GM12878 (cell line): ENCODE results near the gene EPB41L1. TPM values are rescaled to one million over a fixed set of nuclear protein-coding genes. Genes with fewer than 3 reads are reported as not detected.

Experiments
- ATAC-seq: fragments of 200-7000 bp; cut with Tn5 transposase; 3 replicates; pipeline ENCODE4 v1.9.1; 2020; ENCODE audit warnings: mild to moderate bottlenecking, moderate library complexity
- BruUV-seq: library from RNA; stranded (reverse); fragments of 400-500 nt; replicated peaks from 2 replicates; lab custom pipeline; 2021; lab: Mats Ljungman, UMichigan
- CTCF ChIA-PET: fragments of 300-600 bp; sonication (Branson Sonifier 250); formaldehyde crosslinking; extraction: SDS; loops from one replicate; lab custom pipeline; 2021; ENCODE audit warnings: inconsistent platforms; lab: Yijun Ruan, JAX
- POLR2A ChIA-PET: fragments of 350-600 bp; formaldehyde crosslinking; extraction: SDS; loops from one replicate; lab custom pipeline; 2021; ENCODE audit warnings: inconsistent platforms; lab: Charles Lee
- RAD21 ChIA-PET: fragments of 300-600 bp; sonication (Branson Sonifier 250); formaldehyde crosslinking; loops from one replicate; lab custom pipeline; 2023; ENCODE audit warnings: antibody characterized with exemption; ENCODE audit not compliant: unreplicated experiment; lab: Charles Lee
- SMC1A ChIA-PET: fragments of 300-600 bp; sonication (Branson Sonifier 250); formaldehyde crosslinking; loops from one replicate; lab custom pipeline; 2023; ENCODE audit not compliant: unreplicated experiment, uncharacterized antibody; lab: Charles Lee
- DNase-seq: peaks from one replicate; pipeline ENCODE4 v3.0.0-alpha.2; 2011; ENCODE audit warnings: low read depth, low spot score
- FAIRE-seq: peaks from 3 replicates; lab custom pipeline; 2011; peaks lifted over from hg19 to GRCh38; lab: Jason Lieb, UNC
- H2AFZ ChIP-seq: 2 replicates; pipeline ENCODE4 v1.6.0; 2011; ENCODE audit warnings: low read depth, low read length, control low read depth; ENCODE audit not compliant: control insufficient read depth
- H3K27ac ChIP-seq: 2 replicates; pipeline ENCODE4 v1.5.1; 2011; ENCODE audit warnings: control low read depth; ENCODE audit not compliant: control insufficient read depth, insufficient read depth
- H3K27me3 ChIP-seq, 2 experiments: replicated peaks in 1 of 2; 2 replicates each; pipeline versions ENCODE4 v1.6.0 to v1.6.1; 2011; ENCODE audit warnings: low read length in 1 of 2; ENCODE audit not compliant: control insufficient read depth in 2 of 2, insufficient read depth in 2 of 2
- H3K36me3 ChIP-seq, 2 experiments: 2 replicates each; pipeline ENCODE4 v1.5.1; 2011; ENCODE audit warnings: low read length in 1 of 2; ENCODE audit not compliant: control insufficient read depth in 2 of 2, insufficient read depth in 2 of 2
- H3K4me1 ChIP-seq: 2 replicates; pipeline ENCODE4 v1.6.1; 2011; ENCODE audit warnings: mild to moderate bottlenecking, low read length, moderate library complexity, mixed read lengths; ENCODE audit not compliant: control insufficient read depth, insufficient read depth
- H3K4me2 ChIP-seq: 2 replicates; pipeline ENCODE4 v1.6.0; 2011; ENCODE audit warnings: control low read depth; ENCODE audit not compliant: control insufficient read depth, insufficient read depth
- H3K4me3 ChIP-seq: fragments of 200-600 bp; sonication (generic); 2 replicates; pipeline ENCODE4 v1.5.1; 2016
- H3K79me2 ChIP-seq: 2 replicates; pipeline ENCODE4 v1.6.0; 2011; ENCODE audit warnings: low read length; ENCODE audit not compliant: control insufficient read depth, insufficient read depth
- H3K9ac ChIP-seq: 2 replicates; pipeline ENCODE4 v1.8.0; 2011; ENCODE audit warnings: low read length, control low read depth, mixed read lengths; ENCODE audit not compliant: control insufficient read depth, insufficient read depth
- H3K9me3 ChIP-seq: replicated peaks from 3 replicates; pipeline ENCODE4 v1.5.1; 2011; ENCODE audit warnings: mild to moderate bottlenecking, low read length; ENCODE audit not compliant: control insufficient read depth, insufficient read depth
- H4K20me1 ChIP-seq: 2 replicates; pipeline ENCODE4 v1.6.0; 2011; ENCODE audit not compliant: control insufficient read depth, insufficient read depth
- BHLHE40 ChIP-seq, 2 experiments: fragments of 450-650 bp in 1 of 2; IDR thresholded peaks; 2 replicates each; pipeline ENCODE4 v1.6.1; 2011 to 2017; ENCODE audit warnings: low read depth in 2 of 2, borderline replicate concordance in 1 of 2, improper control_type of control experiment in 1 of 2, low read length in 1 of 2, mild to moderate bottlenecking in 1 of 2
- FOXM1 ChIP-seq: IDR thresholded peaks from 2 replicates; pipeline ENCODE4 v1.6.1; 2012; ENCODE audit warnings: low read depth, mild to moderate bottlenecking, inconsistent platforms, low read length, moderate library complexity
- HDAC6 ChIP-seq: fragments of 200-600 bp; sonication (generic); IDR thresholded peaks from one replicate; pipeline ENCODE4 v1.8.0; 2017; ENCODE audit warnings: antibody characterized with exemption; ENCODE audit not compliant: unreplicated experiment
- IKZF2 ChIP-seq, 2 experiments: fragments of 450-650 bp; IDR thresholded peaks; 2 replicates each; pipeline ENCODE4 v1.6.1; 2017; ENCODE audit warnings: mild to moderate bottlenecking in 2 of 2, moderate library complexity in 2 of 2
- TCF12 ChIP-seq: IDR thresholded peaks from 2 replicates; pipeline ENCODE4 v1.6.1; 2011; ENCODE audit warnings: low read depth, mild to moderate bottlenecking, low read length
- ZNF687 ChIP-seq: fragments of 450-650 bp; IDR thresholded peaks from 2 replicates; pipeline ENCODE4 v1.6.1; 2017; ENCODE audit warnings: mild to moderate bottlenecking, moderate library complexity
- ZZZ3 ChIP-seq: IDR thresholded peaks from 2 replicates; pipeline ENCODE4 v1.6.1; 2011; ENCODE audit warnings: low read depth; ENCODE audit not compliant: control insufficient read depth, insufficient read length
- WGBS: methylation state at CpG from one replicate; pipeline ENCODE4 v1.1.6; 2016; ENCODE audit warnings: low lambda C conversion rate; ENCODE audit not compliant: insufficient replicate concordance, insufficient coverage; ENCODE audit errors: missing lambda C conversion rate; 5-methylcytosine and 5-hydroxymethylcytosine counted together
- in situ Hi-C: fragments of 300-500 bp; cut with MboI; formaldehyde crosslinking; loops from 9 replicates; pipeline ENCODE4 v1.14.3; 2018; ENCODE audit warnings: mixed read lengths
- intact Hi-C: fragments of 100-400 bp; cut with micrococcal nuclease; formaldehyde crosslinking; loops from one replicate; pipeline ENCODE4 v1.14.2; 2022; ENCODE audit not compliant: unreplicated experiment
- polyA plus RNA-seq, 11 experiments: library from polyadenylated mRNA; depleted of rRNA in 4 of 11; unstranded in 6 of 11; stranded (reverse) in 5 of 11; fragments of >200 nt; fragmentation: Nextera tagmentation in 4 of 11; fragmentation: Illumina TruSeq in 1 of 11; extraction: Ambion mirVana in 4 of 11; extraction: Trizol in 1 of 11; gene quantifications; 1 replicate in 1 of 11; 2 replicates in 10 of 11; pipeline versions ENCODE4 v1.2.1 to v1.2.3, GENCODE V29; 2011 to 2016; ENCODE audit warnings: inconsistent platforms in 2 of 11, missing spikeins in 2 of 11, low read depth in 1 of 11
- total RNA-seq, 4 experiments: library from RNA; depleted of rRNA in 3 of 4; stranded (reverse); fragments of >200 nt in 3 of 4; fragmentation: Illumina TruSeq in 1 of 4; extraction: Trizol in 1 of 4; gene quantifications; 2 replicates each; pipeline versions ENCODE4 v1.2.1 to v1.2.3, GENCODE V29; 2013 to 2021
- TF ChIP-seq, protein P1 (sequence below): fragments of 150-350 bp; IDR thresholded peaks from 2 replicates; pipeline ENCODE4 v1.6.1; 2016; ENCODE audit warnings: low read depth, low read length
- TF ChIP-seq, protein P2 (sequence below): fragments of 450-650 bp; formaldehyde crosslinking; IDR thresholded peaks from 2 replicates; pipeline ENCODE4 v1.5.0; 2022; ENCODE audit warnings: mild to moderate bottlenecking, missing genetic modification characterization

The EPB41L1 gene
- total and polyA plus RNA-seq, 10 of the 15 experiments (the other 5 are each of a cell fraction or from before 2014, with no cell fraction given): 0.08 to 3.2 (median 0.31) TPM

DNA sequence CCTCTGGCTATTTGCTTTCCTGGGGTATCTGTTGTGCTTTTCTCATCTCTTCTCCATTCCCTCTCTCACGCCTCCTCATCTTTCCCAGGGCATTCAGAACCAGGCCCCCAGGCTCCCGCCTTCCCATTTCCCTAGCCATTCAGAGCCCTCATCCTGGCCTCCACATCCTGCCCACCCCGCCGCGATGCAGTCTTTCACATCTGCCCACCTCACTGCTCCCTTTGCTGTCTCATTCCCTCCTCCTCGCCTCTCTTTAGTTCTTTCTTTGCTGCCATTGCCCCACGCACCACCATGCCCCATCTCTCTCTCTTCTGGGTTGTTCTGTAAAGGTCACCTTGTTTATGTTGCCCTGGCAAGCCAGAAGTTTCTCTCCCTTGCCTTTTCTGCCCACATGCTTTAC lies 71.1 kb downstream of the EPB41L1 start:
- FAIRE-seq (no peak), ATAC-seq (no peak), DNase-seq (no peak)
- H3K9ac ChIP-seq: no peak overlapping the region
- no peaks in the 10 kb centered on the region for H3K79me2 ChIP-seq
- no TSS peak for BruUV-seq
- no peak overlapping the region for H3K27ac ChIP-seq
- no peak overlapping the region for H3K4me3 ChIP-seq
- H3K27me3 ChIP-seq: 0 out of 4 replicates have a peak, but pooled peaks cover 0 to 1% of the 10 kb centered on the region in 2 experiments
- no peak overlapping the region for H2AFZ ChIP-seq
- H3K4me2 ChIP-seq: no peak overlapping the region
- in situ Hi-C loops: no loop called here
- ChIA-PET CTCF (interaction anchor here (1.4 to 2.3 kb wide), 2 partner anchors 23 to 233 kb away, joined by 3 to 7 read pairs; no protein-coding TSS in a partner anchor), RAD21 (no interaction called here), POLR2A (no interaction called here), SMC1A (no interaction called here)
- no peaks in the 10 kb centered on the region for H3K9me3 ChIP-seq
- no peaks in the 10 kb centered on the region for H3K4me1 ChIP-seq
- H4K20me1 ChIP-seq: no peaks in the 10 kb centered on the region
- TF ChIP-seq FOXM1 (no peak), ZZZ3 (no peak), BHLHE40 (IDR thresholded peaks at IDR 0.05; ENCODE audit: borderline replicate concordance in 1 of 2, low read depth in 2 of 2, low read length in 1 of 2) (no peak), TCF12 (no peak), IKZF2 (IDR thresholded peaks at IDR 0.05) (no peak), HDAC6 (no peak), ZNF687 (no peak)
- TF ChIP-seq, protein P1, sequence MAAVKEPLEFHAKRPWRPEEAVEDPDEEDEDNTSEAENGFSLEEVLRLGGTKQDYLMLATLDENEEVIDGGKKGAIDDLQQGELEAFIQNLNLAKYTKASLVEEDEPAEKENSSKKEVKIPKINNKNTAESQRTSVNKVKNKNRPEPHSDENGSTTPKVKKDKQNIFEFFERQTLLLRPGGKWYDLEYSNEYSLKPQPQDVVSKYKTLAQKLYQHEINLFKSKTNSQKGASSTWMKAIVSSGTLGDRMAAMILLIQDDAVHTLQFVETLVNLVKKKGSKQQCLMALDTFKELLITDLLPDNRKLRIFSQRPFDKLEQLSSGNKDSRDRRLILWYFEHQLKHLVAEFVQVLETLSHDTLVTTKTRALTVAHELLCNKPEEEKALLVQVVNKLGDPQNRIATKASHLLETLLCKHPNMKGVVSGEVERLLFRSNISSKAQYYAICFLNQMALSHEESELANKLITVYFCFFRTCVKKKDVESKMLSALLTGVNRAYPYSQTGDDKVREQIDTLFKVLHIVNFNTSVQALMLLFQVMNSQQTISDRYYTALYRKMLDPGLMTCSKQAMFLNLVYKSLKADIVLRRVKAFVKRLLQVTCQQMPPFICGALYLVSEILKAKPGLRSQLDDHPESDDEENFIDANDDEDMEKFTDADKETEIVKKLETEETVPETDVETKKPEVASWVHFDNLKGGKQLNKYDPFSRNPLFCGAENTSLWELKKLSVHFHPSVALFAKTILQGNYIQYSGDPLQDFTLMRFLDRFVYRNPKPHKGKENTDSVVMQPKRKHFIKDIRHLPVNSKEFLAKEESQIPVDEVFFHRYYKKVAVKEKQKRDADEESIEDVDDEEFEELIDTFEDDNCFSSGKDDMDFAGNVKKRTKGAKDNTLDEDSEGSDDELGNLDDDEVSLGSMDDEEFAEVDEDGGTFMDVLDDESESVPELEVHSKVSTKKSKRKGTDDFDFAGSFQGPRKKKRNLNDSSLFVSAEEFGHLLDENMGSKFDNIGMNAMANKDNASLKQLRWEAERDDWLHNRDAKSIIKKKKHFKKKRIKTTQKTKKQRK: no peak
- TF ChIP-seq, protein P2, sequence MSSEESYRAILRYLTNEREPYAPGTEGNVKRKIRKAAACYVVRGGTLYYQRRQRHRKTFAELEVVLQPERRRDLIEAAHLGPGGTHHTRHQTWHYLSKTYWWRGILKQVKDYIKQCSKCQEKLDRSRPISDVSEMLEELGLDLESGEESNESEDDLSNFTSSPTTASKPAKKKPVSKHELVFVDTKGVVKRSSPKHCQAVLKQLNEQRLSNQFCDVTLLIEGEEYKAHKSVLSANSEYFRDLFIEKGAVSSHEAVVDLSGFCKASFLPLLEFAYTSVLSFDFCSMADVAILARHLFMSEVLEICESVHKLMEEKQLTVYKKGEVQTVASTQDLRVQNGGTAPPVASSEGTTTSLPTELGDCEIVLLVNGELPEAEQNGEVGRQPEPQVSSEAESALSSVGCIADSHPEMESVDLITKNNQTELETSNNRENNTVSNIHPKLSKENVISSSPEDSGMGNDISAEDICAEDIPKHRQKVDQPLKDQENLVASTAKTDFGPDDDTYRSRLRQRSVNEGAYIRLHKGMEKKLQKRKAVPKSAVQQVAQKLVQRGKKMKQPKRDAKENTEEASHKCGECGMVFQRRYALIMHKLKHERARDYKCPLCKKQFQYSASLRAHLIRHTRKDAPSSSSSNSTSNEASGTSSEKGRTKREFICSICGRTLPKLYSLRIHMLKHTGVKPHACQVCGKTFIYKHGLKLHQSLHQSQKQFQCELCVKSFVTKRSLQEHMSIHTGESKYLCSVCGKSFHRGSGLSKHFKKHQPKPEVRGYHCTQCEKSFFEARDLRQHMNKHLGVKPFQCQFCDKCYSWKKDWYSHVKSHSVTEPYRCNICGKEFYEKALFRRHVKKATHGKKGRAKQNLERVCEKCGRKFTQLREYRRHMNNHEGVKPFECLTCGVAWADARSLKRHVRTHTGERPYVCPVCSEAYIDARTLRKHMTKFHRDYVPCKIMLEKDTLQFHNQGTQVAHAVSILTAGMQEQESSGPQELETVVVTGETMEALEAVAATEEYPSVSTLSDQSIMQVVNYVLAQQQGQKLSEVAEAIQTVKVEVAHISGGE (CRISPR knock-in tag): no peak
- 42% methylated on average over 7 of the region's 7 CpGs for WGBS
- intact Hi-C loops: no loop called here
- H3K36me3 ChIP-seq: no peaks in the 10 kb centered on the region
